ENCODE results near the gene HMGB1. TPM values are rescaled to one million over a fixed set of nuclear protein-coding genes. Genes with fewer than 3 reads are reported as not detected.
A peak's percentile ranks its signal among the peaks of the same experiment; 100 is the strongest.

Gene HMGB1
- total and polyA plus RNA-seq, 4 donors, result 213 to 410 (median 312) TPM

GRCh38 chr13:30431269-30431940, 34.3 kb downstream of the HMGB1 start:
- intact Hi-C loops (cut with DNase I), result no loop called here
- 44 to 52% methylated on average over 2 of the region's 2 CpGs for WGBS, 2 donors
- H3K4me3 ChIP-seq (ENCODE audit: low read length in 2 of 2), result no peak overlapping the region

GRCh38 chr13:30429721-30430694, 35.7 kb downstream of the HMGB1 start:
- no peak overlapping the region for H3K4me3 ChIP-seq (ENCODE audit: low read length in 2 of 2)
- DNase-seq (no peak), ATAC-seq (ENCODE audit: low FRiP score) (peak; percentile 63)
- H3K27me3 ChIP-seq (ENCODE audit: control insufficient read depth in 1 of 2, insufficient read depth in 2 of 2, low read length in 1 of 2), result no peaks in the 10 kb centered on the region
- peaks cover 3 to 8% of the 10 kb centered on the region in 2 donors for H3K4me1 ChIP-seq (ENCODE audit: control insufficient read depth in 1 of 2, insufficient read depth in 2 of 2, low read length in 2 of 2)
- H3K9me3 ChIP-seq (ENCODE audit: control insufficient read depth, low read length), result no peaks in the 10 kb centered on the region
- 37 to 41% methylated on average over 6 of the region's 6 CpGs for WGBS, 2 donors
- no peak overlapping the region for H3K27ac ChIP-seq (ENCODE audit: low read depth in 1 of 2, low read length in 2 of 2)
- no peaks in the 10 kb centered on the region for H3K36me3 ChIP-seq (ENCODE audit: control insufficient read depth in 1 of 2, insufficient read depth in 2 of 2, low read length in 1 of 2)
- intact Hi-C loops (cut with DNase I), result loop anchor here in 1 of 2 donors (10.0 kb wide), 1 partner anchor 435 kb away; no protein-coding TSS in a partner anchor

More at GRCh38 chr13:30431269-30431940, 34.3 kb downstream of the HMGB1 start:
- Histone ChIP-seq H3K36me3 (ENCODE audit: control insufficient read depth in 1 of 2, insufficient read depth in 2 of 2, low read length in 1 of 2) (no peaks in the 10 kb centered on the region), H3K9me3 (ENCODE audit: control insufficient read depth, low read length) (no peaks in the 10 kb centered on the region), H3K4me1 (ENCODE audit: control insufficient read depth in 1 of 2, insufficient read depth in 2 of 2, low read length in 2 of 2) (peaks cover 3 to 8% of the 10 kb centered on the region in 2 donors), H3K27me3 (ENCODE audit: control insufficient read depth in 1 of 2, insufficient read depth in 2 of 2, low read length in 1 of 2) (no peaks in the 10 kb centered on the region), H3K27ac (ENCODE audit: low read depth in 1 of 2, low read length in 2 of 2) (peak overlapping the region in 1 of 2 donors; percentile 82)
- DNase-seq, result no peak
- ATAC-seq (ENCODE audit: low FRiP score), result no peak

- Histone ChIP-seq H3K4me3 (ENCODE audit: low read length in 2 of 2) (no peak overlapping the region), H3K9me3 (ENCODE audit: control insufficient read depth, low read length) (no peaks in the 10 kb centered on the region), H3K4me1 (ENCODE audit: control insufficient read depth in 1 of 2, insufficient read depth in 2 of 2, low read length in 2 of 2) (peaks cover 3 to 8% of the 10 kb centered on the region in 2 donors), H3K27ac (ENCODE audit: low read depth in 1 of 2, low read length in 2 of 2) (no peak overlapping the region), H3K36me3 (ENCODE audit: control insufficient read depth in 1 of 2, insufficient read depth in 2 of 2, low read length in 1 of 2) (no peaks in the 10 kb centered on the region), H3K27me3 (ENCODE audit: control insufficient read depth in 1 of 2, insufficient read depth in 2 of 2, low read length in 1 of 2) (no peaks in the 10 kb centered on the region)
- ATAC-seq (ENCODE audit: low FRiP score), result no peak
- 96% methylated on average over 3 of the region's 3 CpGs for WGBS, 2 donors
- intact Hi-C loops (cut with DNase I), result loop anchor here in 1 of 2 donors (10.0 kb wide), 1 partner anchor 436 kb away; no protein-coding TSS in a partner anchor
- DNase-seq, result no peak
Observed at GRCh38 chr13:30429235-30429634, 36.5 kb downstream of the HMGB1 start.

- H3K27ac ChIP-seq (ENCODE audit: low read depth in 1 of 2, low read length in 2 of 2), result no peak overlapping the region
- 90 to 94% methylated on average over 3 of the region's 3 CpGs for WGBS, 2 donors
- intact Hi-C loops (cut with DNase I), result loop anchor here (5.0 to 10.0 kb wide), 5 partner anchors 33 to 441 kb away; partner anchors contain the start of genes KATNAL1 (in 1 of the 2) and USPL1 (in 1 of the 2)
Observed at GRCh38 chr13:30423891-30424290, 41.8 kb downstream of the HMGB1 start.

GRCh38 chr13:30422054-30422839, 43.5 kb downstream of the HMGB1 start, which contains the start of gene UBE2L5:
TSS of gene UBE2L5 (plus strand) at chr13:30422493. CDS start at chr13:30427991, 5,498 bp downstream.
- Histone ChIP-seq H3K9me3 (ENCODE audit: control insufficient read depth, low read length) (no peaks in the 10 kb centered on the region), H3K4me3 (ENCODE audit: low read length in 2 of 2) (peak within 1 kb of the TSS; percentile 73 to 92), H3K27ac (ENCODE audit: low read depth in 1 of 2, low read length in 2 of 2) (peak within 1 kb of the TSS; percentile 94 to 95), H3K4me1 (ENCODE audit: control insufficient read depth in 1 of 2, insufficient read depth in 2 of 2, low read length in 2 of 2) (no peaks in the 10 kb centered on the region), H3K27me3 (ENCODE audit: control insufficient read depth in 1 of 2, insufficient read depth in 2 of 2, low read length in 1 of 2) (no peaks in the 10 kb centered on the region), H3K36me3 (ENCODE audit: control insufficient read depth in 1 of 2, insufficient read depth in 2 of 2, low read length in 1 of 2) (no peaks in the 10 kb centered on the region)
- WGBS, 2 donors, result 0 to 1% methylated on average over 46 to 57 of the region's 57 CpGs
- intact Hi-C loops (cut with DNase I), result loop anchor here (5.0 to 10.0 kb wide), 5 partner anchors 35 to 443 kb away; partner anchors contain the start of genes KATNAL1 (in 1 of the 2) and USPL1 (in 1 of the 2)
- peak; percentile 85 to 92 for DNase-seq
- ATAC-seq (ENCODE audit: low FRiP score), result peak; percentile 92

More at GRCh38 chr13:30423891-30424290, 41.8 kb downstream of the HMGB1 start:
- ATAC-seq (ENCODE audit: low FRiP score) (no peak), DNase-seq (no peak)
- no peak overlapping the region for H3K4me3 ChIP-seq (ENCODE audit: low read length in 2 of 2)
- H3K4me1 ChIP-seq (ENCODE audit: control insufficient read depth in 1 of 2, insufficient read depth in 2 of 2, low read length in 2 of 2), result no peaks in the 10 kb centered on the region
- no peaks in the 10 kb centered on the region for H3K27me3 ChIP-seq (ENCODE audit: control insufficient read depth in 1 of 2, insufficient read depth in 2 of 2, low read length in 1 of 2)
- H3K9me3 ChIP-seq (ENCODE audit: control insufficient read depth, low read length), result no peaks in the 10 kb centered on the region
- no peaks in the 10 kb centered on the region for H3K36me3 ChIP-seq (ENCODE audit: control insufficient read depth in 1 of 2, insufficient read depth in 2 of 2, low read length in 1 of 2)

- Histone ChIP-seq H3K4me3 (ENCODE audit: low read length in 2 of 2) (peak overlapping the region; percentile 59 to 92), H3K36me3 (ENCODE audit: control insufficient read depth in 1 of 2, insufficient read depth in 2 of 2, low read length in 1 of 2) (no peaks in the 10 kb centered on the region), H3K9me3 (ENCODE audit: control insufficient read depth, low read length) (no peaks in the 10 kb centered on the region), H3K27ac (ENCODE audit: low read depth in 1 of 2, low read length in 2 of 2) (peak overlapping the region; percentile 63 to 94), H3K27me3 (ENCODE audit: control insufficient read depth in 1 of 2, insufficient read depth in 2 of 2, low read length in 1 of 2) (no peaks in the 10 kb centered on the region), H3K4me1 (ENCODE audit: control insufficient read depth in 1 of 2, insufficient read depth in 2 of 2, low read length in 2 of 2) (no peaks in the 10 kb centered on the region)
- peak; percentile 94 to 95 for DNase-seq
- ATAC-seq (ENCODE audit: low FRiP score), result peak; percentile 95
- 2 to 4% methylated on average over 49 to 53 of the region's 53 CpGs for WGBS, 2 donors
- intact Hi-C loops (cut with DNase I), result loop anchor here (5.0 to 10.0 kb wide), 5 partner anchors 36 to 443 kb away; partner anchors contain the start of genes KATNAL1 (in 1 of the 2) and USPL1 (in 1 of the 2)
Observed at GRCh38 chr13:30421093-30422053, 44.4 kb downstream of the HMGB1 start.

- WGBS, 2 donors, result 94% methylated on average over 9 of the region's 9 CpGs
Observed at GRCh38 chr13:30418717-30419459, 46.8 kb downstream of the HMGB1 start.

More at GRCh38 chr13:30418717-30419459, 46.8 kb downstream of the HMGB1 start:
- Histone ChIP-seq H3K9me3 (ENCODE audit: control insufficient read depth, low read length) (no peaks in the 10 kb centered on the region), H3K27ac (ENCODE audit: low read depth in 1 of 2, low read length in 2 of 2) (no peak overlapping the region), H3K4me3 (ENCODE audit: low read length in 2 of 2) (no peak overlapping the region), H3K36me3 (ENCODE audit: control insufficient read depth in 1 of 2, insufficient read depth in 2 of 2, low read length in 1 of 2) (no peaks in the 10 kb centered on the region), H3K27me3 (ENCODE audit: control insufficient read depth in 1 of 2, insufficient read depth in 2 of 2, low read length in 1 of 2) (no peaks in the 10 kb centered on the region), H3K4me1 (ENCODE audit: control insufficient read depth in 1 of 2, insufficient read depth in 2 of 2, low read length in 2 of 2) (no peaks in the 10 kb centered on the region)
- intact Hi-C loops (cut with DNase I), result no loop called here
- no peak for ATAC-seq (ENCODE audit: low FRiP score)
- DNase-seq, result no peak
